ENCODE results near the gene GAB1.

DNA sequence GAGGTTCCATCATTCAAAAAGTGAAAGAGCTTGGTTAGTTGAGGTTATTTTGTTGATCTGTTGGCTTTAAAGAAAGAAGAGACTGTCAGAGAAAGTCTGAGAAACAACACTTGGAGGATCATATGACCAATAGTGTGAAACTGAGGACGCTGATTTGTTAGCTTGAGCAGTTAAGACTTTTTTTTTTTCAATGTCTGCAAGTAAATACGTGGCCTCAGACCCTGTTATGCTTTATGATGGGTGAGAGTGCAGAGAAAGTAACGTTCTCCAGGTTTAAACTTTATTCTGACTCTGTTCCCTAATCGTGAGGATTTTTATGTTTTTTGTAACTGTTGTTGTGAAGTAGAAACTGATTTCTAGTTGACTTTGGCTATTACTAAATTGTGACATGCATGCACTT is 45.9 kb downstream of the GAB1 start:
- TF ChIP-seq POLR2A (IDR thresholded peaks at IDR 0.05), result no peak
- TF ChIP-seq CTCF (IDR thresholded peaks at IDR 0.05), result no peak
- TF ChIP-seq POLR2AphosphoS5 (IDR thresholded peaks at IDR 0.05), result no peak
- TF ChIP-seq EP300 (IDR thresholded peaks at IDR 0.05), result no peak
